PFSK-1 (cell line): Measurements from ENCODE around the gene MST1R.

Experiments
- SIN3A ChIP-seq: IDR thresholded peaks from 2 replicates; pipeline ENCODE4 v1.6.1; 2012; ENCODE audit warnings: mild to moderate bottlenecking, low read length, moderate library complexity, borderline replicate concordance; ENCODE audit not compliant: insufficient read depth
- TF ChIP-seq, protein P1 (sequence below), 2 experiments: IDR thresholded peaks; 2 replicates each; pipeline versions ENCODE4 v1.6.1 to v1.8.0; 2011 to 2012; ENCODE audit warnings: low read depth in 2 of 2, low read length in 2 of 2, control low read depth in 1 of 2, inconsistent platforms in 1 of 2, mild to moderate bottlenecking in 1 of 2, moderate library complexity in 1 of 2; ENCODE audit not compliant: insufficient read depth in 1 of 2

DNA sequence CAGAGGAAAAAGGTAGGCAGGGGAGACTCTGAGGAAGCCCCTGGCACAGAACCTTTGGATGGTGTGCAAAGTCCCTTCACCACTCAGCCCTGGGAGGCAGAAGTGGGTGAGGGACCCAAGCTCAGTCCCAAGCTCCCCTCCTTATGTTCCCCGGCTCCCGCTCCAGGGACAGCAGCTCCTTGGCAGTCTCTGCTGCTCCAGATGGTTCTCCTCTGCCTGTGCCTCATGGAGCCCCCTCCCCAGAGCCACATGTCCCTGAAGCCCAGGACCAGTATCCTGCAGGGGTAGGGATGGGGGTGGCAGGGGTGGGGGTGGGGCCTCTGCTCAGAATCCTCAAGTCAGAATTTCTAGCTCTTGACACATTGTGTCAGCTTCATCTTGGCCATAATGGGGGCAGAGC, 26.0 kb downstream of the MST1R start:
- TF ChIP-seq, protein P1, sequence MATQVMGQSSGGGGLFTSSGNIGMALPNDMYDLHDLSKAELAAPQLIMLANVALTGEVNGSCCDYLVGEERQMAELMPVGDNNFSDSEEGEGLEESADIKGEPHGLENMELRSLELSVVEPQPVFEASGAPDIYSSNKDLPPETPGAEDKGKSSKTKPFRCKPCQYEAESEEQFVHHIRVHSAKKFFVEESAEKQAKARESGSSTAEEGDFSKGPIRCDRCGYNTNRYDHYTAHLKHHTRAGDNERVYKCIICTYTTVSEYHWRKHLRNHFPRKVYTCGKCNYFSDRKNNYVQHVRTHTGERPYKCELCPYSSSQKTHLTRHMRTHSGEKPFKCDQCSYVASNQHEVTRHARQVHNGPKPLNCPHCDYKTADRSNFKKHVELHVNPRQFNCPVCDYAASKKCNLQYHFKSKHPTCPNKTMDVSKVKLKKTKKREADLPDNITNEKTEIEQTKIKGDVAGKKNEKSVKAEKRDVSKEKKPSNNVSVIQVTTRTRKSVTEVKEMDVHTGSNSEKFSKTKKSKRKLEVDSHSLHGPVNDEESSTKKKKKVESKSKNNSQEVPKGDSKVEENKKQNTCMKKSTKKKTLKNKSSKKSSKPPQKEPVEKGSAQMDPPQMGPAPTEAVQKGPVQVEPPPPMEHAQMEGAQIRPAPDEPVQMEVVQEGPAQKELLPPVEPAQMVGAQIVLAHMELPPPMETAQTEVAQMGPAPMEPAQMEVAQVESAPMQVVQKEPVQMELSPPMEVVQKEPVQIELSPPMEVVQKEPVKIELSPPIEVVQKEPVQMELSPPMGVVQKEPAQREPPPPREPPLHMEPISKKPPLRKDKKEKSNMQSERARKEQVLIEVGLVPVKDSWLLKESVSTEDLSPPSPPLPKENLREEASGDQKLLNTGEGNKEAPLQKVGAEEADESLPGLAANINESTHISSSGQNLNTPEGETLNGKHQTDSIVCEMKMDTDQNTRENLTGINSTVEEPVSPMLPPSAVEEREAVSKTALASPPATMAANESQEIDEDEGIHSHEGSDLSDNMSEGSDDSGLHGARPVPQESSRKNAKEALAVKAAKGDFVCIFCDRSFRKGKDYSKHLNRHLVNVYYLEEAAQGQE (IDR thresholded peaks at IDR 0.05; ENCODE audit: insufficient read depth in 1 of 2, low read depth in 2 of 2, low read length in 2 of 2) = no peak
- no peak for TF ChIP-seq SIN3A
